ENCODE data around the gene MLST8.
"Not testable (repeated sequence)": the region's sequence is repeated elsewhere in the genome, so short reads cannot be mapped to it uniquely, and the experiment has no call there.

Gene MLST8

DNA sequence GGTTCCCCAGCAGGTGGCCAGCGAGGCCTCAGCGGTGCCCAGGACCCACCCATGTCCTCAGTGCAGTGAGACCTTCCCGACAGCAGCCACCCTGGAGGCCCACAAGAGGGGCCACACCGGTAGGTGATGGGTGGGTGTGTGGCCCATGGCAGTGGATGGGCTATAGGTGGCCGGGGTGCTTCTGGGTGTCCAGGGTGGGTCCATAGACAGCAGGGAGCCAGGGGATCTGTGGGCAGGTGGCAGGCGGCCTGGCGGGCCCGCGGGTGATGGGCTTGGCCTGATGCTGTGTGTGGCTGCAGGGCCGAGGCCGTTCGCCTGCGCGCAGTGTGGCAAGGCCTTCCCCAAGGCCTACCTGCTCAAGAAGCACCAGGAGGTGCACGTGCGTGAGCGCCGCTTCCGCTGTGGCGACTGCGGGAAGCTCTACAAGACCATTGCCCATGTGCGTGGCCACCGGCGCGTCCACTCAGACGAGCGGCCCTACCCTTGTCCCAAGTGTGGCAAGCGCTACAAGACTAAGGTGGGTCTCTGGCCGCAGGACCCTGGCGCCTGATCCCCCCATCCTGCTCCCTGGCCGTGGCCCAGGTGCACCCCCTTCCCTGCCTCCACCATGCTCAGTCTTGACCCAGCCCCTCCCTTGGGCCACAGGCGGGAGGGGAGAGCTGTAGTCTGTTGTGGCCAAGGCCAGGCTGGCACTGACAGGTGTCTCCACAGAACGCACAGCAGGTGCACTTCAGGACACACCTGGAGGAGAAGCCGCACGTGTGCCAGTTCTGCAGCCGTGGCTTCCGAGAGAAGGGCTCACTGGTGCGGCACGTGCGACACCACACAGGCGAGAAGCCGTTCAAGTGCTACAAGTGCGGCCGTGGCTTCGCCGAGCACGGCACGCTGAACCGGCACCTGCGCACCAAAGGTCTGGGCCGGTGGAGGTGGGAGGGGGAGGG, 28.9 kb downstream of the MLST8 start:
- no peak for DNase-seq

DNA sequence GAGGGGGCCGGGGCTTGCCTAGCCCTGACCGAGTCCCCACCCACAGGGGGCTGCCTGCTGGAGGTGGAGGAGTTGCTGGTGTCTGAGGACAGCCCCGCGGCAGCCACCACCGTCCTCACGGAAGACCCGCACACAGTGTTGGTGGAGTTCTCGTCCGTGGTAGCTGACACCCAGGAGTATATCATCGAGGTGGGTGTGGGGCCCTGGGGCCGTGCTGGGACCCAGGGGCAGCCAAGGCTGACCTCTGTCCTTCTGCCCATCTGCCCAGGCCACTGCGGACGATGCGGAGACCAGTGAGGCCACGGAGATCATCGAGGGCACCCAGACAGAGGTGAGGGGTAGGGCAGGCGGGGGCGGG, 29.5 kb downstream of the MLST8 start:
- DNase-seq: no peak

DNA sequence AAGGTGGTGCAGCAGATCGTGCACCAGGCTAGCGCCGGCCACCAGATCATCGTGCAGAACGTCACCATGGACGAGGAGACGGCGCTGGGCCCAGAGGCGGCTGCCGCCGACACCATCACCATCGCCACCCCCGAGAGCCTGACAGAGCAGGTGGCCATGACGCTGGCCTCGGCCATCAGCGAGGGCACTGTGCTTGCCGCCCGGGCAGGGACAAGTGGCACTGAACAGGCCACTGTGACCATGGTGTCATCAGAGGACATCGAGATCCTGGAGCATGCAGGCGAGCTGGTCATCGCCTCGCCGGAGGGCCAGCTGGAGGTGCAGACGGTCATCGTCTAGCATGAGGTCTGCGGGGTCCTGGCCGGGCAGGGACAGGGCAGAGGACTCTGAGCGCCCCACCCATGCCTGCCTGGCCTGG, 30.0 kb downstream of the MLST8 start:
- DNase-seq: no peak

DNA sequence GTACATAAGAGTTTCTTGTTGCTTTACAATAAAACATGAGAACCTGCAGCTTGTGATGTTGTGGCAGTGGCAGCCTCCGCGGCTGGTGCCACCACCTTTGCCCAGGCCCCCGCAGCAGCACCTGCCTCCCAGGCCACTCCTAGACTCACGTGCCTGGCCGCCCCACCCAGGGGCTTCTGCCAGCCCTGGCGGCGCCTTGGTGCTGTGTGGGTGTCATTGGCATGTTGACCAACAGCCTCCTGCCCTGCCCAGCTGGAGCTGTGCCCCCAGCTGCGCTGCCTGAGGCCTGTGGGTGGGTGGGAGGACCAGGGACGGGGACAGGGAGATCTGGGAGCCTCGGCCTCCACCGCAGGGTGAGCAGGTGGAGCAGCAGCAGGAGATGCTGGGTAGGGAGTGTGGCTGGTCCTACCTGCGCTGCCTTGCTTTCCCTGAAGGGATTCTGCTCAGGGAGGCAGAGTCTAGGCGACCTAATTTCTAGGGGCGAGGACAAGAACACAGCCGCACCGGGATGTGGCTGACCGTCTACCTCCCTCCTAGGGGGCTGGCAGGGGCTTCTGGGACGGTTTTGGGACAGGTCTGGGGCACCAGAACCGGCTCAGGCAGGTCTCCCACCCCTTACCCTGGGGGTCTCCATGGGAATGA, 30.6 kb downstream of the MLST8 start:
- DNase-seq: no peak

DNA sequence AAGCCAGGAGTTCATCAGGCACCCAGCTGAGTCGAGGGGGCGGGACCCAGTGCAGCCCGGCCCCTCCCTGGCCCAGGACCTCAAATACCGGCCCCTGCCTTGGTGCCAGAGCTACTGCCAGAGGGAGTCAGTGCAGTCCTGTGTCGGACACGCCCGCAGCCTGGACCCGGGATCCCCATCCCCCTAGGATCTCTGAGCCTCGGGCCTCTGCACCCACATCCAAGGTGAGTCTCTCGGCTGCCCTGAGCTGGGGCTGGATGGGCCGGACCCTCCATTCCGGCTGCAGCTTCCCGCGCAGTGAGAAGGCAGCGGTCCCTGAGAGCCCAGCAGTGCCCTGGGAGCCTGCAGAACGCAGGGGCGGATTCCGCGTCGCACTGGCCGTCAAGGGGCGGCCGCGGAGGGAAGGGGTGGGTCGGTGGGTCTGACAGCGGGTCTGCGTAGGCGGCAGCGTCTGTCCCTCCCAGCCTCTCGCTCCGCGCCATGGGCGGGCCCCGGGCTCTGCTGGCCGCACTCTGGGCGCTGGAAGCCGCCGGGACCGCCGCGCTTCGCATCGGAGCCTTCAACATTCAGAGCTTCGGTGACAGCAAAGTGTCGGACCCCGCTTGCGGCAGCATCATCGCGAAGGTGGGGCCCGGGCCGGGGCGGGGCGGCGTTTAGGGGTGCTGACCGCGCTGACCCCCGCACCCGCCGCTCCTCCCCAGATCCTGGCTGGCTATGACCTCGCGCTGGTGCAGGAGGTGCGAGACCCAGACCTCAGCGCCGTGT, 31.3 kb downstream of the MLST8 start, which contains the start of gene DNASE1L2:
Gene DNASE1L2 (plus strand): TSS at position 108 of the 765 bp plus-strand sequence. CDS start 373 bp downstream, at position 481.
- no peak for DNase-seq

DNA sequence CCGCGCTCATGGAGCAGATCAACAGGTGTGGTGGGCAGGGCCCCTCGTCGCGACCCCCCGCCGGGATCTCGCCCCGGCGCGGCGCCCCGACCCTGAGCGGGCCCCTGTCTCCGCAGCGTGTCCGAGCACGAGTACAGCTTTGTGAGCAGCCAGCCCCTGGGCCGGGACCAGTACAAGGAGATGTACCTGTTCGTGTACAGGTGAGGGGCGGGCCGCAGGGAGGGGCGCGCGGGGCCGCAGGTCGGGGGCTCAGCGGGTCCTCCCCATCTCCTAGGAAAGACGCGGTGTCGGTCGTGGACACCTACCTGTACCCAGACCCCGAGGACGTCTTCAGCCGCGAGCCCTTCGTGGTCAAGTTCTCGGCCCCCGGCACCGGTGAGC, 31.8 kb downstream of the MLST8 start:
- DNase-seq: no peak

DNA sequence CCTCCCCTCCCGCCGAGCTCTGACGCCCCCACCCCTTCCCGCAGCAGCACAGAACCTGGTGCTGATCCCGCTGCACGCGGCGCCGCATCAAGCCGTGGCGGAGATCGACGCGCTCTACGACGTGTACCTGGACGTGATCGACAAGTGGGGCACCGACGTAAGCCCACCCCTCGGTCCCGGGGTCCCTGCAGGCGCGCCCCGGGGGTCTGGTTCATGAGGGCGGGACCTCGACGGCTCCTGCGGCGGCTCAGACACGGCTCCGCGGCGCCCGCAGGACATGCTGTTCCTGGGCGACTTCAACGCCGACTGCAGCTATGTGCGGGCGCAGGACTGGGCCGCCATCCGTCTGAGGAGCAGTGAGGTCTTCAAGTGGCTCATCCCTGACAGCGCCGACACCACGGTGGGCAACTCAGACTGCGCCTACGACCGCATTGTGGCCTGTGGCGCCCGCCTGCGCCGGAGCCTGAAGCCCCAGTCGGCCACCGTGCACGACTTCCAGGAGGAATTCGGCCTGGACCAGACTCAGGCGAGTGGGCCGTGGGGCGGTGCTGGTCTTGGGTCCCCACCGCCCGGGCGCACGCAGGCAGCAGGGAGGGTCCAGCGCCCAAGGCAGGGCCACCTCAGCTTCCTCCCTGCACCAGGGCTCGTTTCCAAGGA, 32.4 kb downstream of the MLST8 start:
- no peak for DNase-seq

DNA sequence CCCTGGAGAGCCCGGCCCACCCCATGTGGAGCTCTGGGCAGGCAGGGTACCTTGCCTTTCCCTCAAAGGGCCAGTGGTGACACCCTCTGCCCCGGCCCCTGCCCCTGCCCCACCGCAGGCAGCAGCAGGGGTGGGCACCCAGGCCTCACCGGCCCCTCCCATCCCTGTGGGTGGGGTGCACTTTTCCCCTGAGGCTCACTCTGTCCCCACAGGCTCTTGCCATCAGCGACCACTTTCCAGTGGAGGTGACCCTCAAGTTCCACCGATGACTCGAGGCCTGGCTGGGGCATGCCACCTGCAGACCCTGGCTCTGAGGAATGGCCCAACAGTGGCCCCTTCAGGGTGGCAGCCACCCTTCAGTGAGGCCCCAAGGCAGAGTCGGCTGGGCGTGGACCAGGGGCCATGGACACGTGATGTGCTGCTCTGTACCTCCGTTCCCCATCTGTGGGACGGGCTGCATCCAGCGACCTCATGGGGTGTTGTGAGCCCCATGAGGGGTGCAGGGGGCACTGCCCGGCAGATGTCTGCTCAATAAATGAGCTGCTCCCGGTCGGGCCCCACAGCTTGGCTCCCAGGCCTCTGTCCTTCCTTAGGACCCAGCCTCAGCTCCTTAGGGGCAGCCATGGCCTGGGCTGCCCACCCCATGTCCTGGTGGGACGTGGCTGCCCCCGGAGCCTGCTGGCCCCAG, 33.0 kb downstream of the MLST8 start:
- no peak for DNase-seq

DNA sequence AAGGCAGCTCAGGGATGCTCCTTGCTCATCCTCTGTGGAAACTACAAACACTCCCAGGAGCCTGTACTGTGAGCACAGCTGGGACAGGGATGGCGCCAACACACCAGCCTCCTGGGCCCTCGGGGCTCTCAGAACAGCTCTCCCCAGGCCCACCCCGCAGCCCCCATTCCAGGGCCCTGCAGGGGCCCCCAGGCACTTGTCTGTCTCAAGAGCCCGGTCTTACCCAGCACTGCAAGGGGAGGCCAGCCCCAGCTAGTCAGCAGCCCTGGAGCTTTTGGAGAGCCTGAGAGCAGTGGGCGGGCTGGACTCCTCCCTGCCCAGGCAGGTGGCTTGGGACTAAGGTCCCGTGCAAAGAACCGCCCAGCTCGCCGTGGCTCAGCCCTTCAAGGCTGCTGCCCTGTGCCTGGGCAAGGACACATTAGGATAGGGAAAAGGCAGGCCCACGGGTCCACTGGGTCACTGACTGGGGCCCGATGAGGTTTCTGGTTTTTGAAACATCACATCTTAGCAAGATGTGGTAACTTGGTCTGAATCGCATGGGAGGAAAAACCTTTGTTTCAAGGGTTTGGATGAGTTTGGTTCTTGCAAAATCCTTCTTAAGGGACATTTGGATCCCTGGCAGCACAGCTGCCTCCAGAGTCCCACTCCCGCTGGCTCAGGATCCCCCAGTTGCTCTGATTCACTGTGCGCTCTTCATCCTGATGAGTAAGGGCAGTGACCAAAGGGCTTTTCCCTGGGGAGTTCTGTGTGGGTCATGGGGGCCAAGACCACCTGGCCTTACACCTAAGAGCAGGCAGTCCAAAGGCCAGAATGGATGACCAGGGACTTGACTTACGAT, 33.8 kb downstream of the MLST8 start:
- no peak for DNase-seq

DNA sequence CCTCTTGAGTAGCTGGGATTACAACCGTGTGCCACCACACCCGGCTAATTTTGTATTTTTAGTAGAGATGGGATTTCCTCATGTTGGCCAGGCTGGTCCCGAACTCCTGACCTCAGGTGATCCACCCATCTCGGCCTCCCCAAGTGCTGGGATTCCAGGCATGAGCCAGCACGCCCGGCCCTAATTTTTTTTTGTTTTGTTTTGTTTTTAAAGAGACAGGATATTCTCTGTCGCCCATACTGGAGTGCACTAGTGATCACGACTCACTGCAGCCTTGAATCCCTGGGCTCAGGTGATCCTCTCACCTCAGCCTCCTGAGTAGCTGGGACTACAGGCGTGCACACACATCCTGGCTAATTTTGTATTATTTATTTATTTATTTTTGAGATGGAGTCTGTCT, 35.1 kb downstream of the MLST8 start:
- not testable (repeated sequence) for DNase-seq

DNA sequence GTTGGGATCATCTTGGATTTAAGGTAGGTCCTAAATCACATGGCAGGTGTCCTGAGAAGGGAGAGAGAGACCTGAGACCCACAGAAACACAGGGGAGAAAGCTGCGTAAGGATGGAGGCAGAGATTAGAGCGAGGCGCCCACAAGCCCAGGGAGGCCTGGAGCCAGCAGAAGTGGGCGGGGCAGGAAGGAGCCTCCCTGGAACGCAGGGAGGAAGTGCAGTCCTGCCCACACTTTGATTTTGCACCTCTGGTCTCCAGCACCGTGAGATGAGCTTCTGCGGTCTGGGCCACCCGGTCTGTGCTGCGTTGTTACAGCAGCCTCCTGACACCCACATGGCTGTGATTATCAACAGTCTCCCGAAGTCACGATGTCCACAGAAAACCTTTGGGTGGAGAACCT, 37.3 kb downstream of the MLST8 start:
- DNase-seq: no peak

DNA sequence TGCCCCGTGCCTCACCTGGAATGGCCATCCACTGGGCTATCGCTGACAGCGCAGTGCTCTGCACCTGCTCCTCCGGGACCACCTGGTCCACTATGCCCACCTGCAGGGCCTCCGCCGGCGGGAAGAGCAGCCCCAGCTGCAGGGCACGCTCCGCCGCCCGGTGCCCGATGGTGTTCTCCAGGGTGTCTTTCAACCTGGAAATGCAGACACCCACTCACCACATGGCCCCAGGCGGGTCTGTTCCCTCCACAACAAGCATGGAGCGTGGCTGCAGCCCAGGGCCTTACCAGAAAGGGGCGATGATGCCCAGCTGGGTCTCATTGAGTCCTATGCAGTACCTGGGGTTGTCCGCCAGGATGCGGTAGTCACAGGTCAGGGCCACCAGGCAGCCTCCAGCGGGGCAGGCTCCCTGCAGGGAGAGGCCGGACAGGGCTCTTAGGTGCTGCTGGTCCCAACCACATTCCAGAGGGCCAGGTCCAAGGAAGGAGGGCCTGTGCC, 37.8 kb downstream of the MLST8 start:
- no peak for DNase-seq

DNA sequence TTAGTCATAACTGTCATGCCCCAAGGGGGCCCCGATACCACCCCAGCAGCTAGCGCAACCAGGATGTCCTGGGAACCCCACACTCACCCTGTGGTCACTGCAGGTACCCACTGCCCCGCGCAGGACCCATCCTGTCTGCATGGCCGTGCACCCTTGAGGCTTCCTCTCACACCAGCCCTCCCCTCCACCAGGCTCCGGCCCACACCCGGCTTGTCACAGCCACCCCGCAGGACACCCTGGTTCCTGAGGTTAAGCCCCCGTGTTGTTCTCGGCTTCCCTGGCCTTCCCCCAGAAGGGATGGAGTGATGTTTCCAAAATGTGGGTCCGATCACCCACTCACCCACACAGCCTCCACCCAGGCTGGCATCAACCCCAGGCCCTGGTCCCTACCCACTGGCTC, 38.5 kb downstream of the MLST8 start:
- no peak for DNase-seq

DNA sequence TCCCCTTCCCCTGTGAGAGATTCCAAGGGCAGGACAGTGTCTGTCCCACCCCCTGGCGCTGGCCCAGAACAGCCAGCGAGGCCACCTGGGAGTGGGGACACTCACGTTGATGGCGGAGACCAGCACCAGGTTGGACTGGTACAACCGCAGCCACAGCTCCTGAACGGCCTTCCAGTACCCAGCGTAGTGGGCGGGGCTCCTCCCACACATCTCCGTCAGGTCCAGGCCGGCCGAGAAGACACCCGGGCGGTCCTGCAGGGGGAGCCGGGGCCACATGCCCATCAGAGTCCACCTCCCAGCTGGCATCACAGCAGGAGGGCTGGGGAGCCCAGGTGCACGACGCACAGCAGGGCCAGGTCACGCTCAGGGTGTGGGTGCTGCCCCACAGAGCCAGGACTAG, 39.0 kb downstream of the MLST8 start:
- no peak for DNase-seq

DNA sequence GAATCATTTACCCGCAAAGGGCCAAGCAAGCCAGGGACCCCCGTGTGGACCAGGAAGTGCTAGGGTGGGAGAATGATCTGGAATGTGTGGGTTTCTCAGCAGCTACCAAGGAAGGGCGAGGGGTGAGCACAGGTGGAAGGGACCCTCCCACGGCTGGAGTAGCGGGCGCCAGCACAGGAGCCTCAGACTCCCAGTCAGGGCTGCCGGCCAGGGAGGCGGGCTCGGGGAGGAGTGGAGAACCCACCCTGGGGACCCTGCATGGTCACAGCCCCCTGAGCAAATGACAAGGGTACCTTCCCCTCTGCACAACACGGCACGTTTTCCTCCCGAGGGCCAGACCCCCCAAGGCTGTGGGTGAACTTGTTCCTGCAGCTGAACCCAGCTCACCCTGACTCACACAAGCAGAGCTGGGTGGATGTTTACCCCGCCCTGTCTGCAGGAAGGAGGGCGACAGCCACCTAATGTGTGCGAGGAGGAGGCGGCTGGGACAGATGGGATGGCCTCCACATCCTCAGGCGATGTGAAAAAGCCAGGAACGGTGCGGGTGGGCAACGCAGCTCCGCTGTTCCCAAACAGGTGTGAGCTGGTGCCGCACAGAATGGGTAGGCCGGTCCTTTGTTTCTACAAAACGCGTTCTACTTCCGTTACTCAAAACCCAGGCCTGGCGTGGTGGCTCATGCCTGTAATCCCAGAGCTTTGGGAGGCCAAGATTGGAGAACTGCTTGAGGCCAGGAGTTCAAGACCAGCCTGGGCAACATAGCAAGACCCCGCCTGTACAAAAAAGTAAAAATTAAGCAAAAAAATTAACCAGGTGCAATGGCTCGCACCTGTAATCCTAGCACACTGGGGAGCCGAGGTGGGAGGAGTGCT, 39.9 kb downstream of the MLST8 start:
- DNase-seq: no peak

DNA sequence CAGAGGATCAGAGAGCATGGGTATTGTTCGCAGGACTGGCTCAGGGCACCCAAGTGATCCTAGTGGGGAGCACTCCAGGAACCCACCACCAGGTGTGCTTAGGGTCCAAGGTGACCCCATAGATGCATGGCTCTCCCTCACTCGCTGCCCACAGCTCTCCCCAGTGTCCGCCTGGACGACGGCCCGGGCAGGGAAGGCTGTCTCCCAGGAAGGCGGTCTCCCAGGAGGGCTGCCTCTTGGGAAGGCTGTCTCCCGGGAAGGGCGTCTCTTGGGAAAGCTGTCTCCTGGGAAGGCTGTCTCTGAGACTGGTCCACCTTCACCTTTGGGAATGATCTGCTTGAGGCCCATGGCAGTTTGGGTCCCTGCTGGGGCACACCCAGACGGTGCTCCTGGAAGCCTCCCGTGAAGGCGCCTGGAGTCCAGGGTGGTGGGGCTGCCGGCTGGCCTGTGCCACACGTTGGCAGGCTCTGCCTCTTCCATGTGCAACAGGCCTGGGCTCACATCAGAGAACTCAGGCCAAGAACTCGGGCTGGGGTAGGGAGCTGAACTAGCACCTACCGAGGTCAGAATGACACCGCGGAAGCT, 41.1 kb downstream of the MLST8 start:
- no peak for DNase-seq

DNA sequence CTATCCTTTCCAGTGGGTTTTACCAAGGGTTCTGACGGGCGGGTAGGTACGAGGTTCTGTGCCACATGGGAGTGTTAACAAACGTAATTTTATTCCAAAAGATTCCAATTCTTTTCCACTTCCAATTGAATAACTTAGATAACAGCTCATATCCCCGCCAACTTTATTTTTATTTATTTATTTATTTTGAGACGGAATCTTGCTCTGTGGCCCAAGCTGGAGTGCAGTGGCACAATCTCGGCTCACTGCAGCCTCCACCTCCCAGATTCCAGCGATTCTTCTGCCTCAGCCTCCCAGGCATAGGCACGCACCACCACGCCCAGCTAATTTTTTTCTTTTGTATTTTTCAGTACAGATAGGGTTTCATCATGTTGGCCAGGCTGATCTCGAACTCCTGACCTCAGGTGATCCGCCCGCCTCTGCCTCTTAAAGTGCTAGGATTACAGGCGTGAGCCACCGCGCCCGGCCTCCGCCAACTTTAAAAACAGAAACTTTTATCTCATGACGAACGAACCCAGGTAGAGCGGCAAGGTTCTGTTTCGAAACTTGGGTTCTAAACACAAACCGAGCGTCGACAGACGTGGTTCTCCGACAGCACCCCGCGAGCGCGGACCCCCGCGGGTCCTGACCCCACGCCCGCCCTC, 45.5 kb downstream of the MLST8 start:
- DNase-seq: no peak

DNA sequence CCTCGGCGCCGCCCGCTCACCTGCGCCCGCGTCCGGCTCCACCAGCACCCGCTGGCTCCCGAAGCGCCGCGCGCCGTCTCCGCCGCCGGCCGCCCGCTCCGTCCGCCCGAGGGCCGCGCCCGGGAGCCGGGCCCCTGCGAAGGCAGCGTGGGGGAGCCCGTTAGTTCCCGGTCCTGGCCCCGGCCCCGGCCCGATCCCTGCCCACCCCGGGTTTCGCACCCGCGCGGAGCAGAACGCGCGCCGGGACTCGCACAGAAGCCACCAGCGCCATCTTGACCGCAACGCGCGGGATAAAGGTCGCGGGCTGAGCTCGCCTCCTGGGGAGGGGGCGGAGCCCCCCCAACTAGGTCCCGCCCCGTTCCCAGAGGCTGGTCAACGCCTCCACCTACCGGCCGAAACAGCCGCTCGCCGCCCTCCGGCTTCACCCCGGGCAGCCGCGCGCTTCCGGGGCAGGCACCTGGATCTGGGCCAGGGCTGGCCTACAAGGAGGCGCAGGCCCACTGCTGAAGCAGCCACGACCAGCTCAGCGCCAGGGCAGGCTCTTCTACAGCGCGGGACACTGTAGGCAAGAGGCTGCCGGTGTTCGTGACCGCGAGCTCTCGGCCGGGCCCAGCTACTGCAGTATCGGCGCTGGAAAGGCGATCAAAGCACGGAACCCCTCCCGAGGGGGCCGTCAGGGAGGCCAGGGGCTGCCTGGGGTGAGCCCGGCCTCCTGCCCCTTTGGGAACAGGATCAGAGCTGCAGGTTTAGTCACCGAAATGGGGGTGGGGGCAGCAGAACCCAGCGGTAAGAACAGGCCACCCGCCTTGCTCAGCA, 46.2 kb downstream of the MLST8 start, which contains the start of gene ECI1:
Gene ECI1 (minus strand): TSS at position 292 of the 816 bp plus-strand sequence. CDS start 21 bp downstream, at position 271.
- peak; percentile 33 for DNase-seq

Data from NCI-H1694 (cell line).